ENCODE measurements around the gene GSTA1.

- TF ChIP-seq POLR2A (IDR thresholded peaks at IDR 0.05) (no peak), CTCF (IDR thresholded peaks at IDR 0.05 in 4 of 5, conservative IDR thresholded peaks at IDR 0.05 in 1 of 5) (no peak)
Observed at GRCh38 chr6:52840763-52841585, 37.4 kb upstream of the GSTA1 start, which contains the start of gene GSTA5.
